Measurements from ENCODE around the gene TTLL7.

- TF ChIP-seq CTCF (IDR thresholded peaks at IDR 0.05) (no peak), ATF2 (CRISPR knock-in tag; IDR thresholded peaks at IDR 0.05; ENCODE audit: borderline replicate concordance, low read depth) (no peak), GABPB1 (CRISPR knock-in tag; IDR thresholded peaks at IDR 0.05) (no peak), ZNF263 (CRISPR knock-in tag; IDR thresholded peaks at IDR 0.05; ENCODE audit: low read depth) (no peak), PRDM15 (CRISPR knock-in tag; IDR thresholded peaks at IDR 0.05) (no peak)
Observed at GRCh38 chr1:84020151-84020550, 21.2 kb upstream of the TTLL7 start.

Measured in WTC11 (cell line).